ENCODE data around the gene ZNF467. TPM values are rescaled to one million over a fixed set of nuclear protein-coding genes. Genes with fewer than 3 reads are reported as not detected.

Gene ZNF467
- total RNA-seq, 4 donors from 2014 or later: 0.40 to 6.7 (median 4.8) TPM

DNA sequence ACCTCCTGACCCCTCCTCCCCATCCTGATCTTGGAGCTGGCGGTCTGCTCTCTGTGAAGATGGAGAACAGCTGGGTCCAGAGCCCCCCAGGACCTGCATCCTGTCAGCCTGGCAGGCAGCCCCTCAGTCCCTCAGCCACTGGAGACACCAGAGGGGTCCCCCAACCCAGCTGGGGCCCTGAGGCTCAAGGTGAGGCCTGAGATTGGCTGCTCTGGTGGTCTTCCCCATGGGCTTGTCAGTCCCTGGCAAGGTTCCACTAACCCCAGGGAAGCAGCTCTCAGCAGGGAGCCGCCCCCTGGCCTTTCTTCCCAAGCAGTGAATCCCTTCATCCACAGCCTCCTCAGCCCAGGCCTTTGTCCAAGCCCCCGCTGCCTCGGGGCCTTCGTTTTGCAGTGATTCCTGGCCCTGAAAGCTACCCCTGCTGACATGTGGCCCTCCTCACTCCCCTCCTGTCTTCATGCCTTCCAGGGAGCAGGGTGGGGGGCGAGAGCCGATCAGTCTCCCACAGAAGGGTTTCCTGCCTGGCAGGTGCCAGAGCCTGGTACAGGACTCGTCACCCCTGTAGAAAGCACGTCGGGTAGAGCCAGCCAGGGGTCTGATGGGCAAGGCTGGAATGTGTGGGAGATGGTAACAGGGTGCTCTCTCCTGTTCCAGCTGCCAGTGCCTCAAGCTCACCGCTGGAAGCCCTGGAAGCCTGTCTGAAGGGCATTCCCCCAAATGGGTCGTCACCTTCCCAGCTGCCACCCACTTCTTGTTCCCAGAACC lies 48.5 kb downstream of the ZNF467 start:
- TF ChIP-seq POLR2A (IDR thresholded peaks at IDR 0.05) (no peak), EP300 (IDR thresholded peaks at IDR 0.05; ENCODE audit: low read depth) (no peak), POLR2AphosphoS5 (IDR thresholded peaks at IDR 0.05) (no peak)
- TF ChIP-seq, protein P1, sequence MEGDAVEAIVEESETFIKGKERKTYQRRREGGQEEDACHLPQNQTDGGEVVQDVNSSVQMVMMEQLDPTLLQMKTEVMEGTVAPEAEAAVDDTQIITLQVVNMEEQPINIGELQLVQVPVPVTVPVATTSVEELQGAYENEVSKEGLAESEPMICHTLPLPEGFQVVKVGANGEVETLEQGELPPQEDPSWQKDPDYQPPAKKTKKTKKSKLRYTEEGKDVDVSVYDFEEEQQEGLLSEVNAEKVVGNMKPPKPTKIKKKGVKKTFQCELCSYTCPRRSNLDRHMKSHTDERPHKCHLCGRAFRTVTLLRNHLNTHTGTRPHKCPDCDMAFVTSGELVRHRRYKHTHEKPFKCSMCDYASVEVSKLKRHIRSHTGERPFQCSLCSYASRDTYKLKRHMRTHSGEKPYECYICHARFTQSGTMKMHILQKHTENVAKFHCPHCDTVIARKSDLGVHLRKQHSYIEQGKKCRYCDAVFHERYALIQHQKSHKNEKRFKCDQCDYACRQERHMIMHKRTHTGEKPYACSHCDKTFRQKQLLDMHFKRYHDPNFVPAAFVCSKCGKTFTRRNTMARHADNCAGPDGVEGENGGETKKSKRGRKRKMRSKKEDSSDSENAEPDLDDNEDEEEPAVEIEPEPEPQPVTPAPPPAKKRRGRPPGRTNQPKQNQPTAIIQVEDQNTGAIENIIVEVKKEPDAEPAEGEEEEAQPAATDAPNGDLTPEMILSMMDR (IDR thresholded peaks at IDR 0.05): no peak
- no peaks in the 10 kb centered on the region for H3K9me3 ChIP-seq
- intact Hi-C loops (cut with DNase I; ENCODE audit: low total_unique reads): no loop called here
- H3K4me3 ChIP-seq: no peak overlapping the region
- H3K4me1 ChIP-seq: no peaks in the 10 kb centered on the region
- 89 to 100% methylated on average over 3 to 12 of the region's 12 CpGs for WGBS, 2 donors (ENCODE audit: low coverage in 1 of 2)
- in situ Hi-C loops (cut with MboI; ENCODE audit: low pct_ligation_motif_present in 1 of 4, low pct_unique_long_range_greater_than_20kb in 1 of 4, low sequenced_read_pairs in 3 of 4): no loop called here
- no peak for DNase-seq
- peak overlapping the region in 1 of 4 donors; percentile 4 for H3K27ac ChIP-seq
- H3K36me3 ChIP-seq: peaks cover 0 to 5% (median 0%) of the 10 kb centered on the region in 4 donors
- no peaks in the 10 kb centered on the region for H3K27me3 ChIP-seq

DNA sequence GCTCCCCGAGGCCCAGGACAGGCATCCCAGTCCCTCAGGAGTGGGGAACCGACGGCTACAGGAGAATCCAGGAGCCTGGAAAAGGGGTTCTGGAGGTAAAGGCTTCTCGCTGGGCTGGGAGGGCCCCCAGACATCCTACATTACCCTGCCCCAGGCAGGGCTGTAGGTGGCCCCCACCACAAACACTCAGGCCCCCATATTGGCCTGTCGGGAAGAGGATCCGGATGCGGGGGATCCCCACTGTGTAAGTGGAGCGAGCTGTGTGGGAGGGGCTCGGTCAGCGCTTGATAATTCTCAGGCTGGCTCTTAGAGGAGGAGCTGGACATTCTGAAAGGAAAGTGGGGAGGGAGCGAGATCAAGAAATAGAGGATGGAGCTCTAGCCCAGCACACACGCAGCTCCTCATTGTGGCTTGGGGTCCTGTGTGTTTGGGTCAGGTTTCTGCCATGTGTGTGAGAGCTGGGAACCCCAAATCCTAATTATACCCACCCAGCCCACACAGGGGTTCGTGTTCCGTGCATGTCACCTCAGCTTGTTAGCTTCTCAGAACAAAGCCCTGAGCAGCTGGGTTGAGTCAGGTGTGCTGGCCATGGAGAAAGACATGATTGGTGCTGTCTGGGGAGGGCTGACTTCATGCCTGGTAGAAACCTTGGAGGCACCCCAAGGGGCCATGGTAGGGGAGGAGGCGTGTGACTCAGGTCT lies 49.4 kb downstream of the ZNF467 start:
- peaks cover 0 to 5% (median 0%) of the 10 kb centered on the region in 4 donors for H3K36me3 ChIP-seq
- TF ChIP-seq POLR2A (IDR thresholded peaks at IDR 0.05): no peak
- no peak for TF ChIP-seq EP300 (IDR thresholded peaks at IDR 0.05; ENCODE audit: low read depth)
- TF ChIP-seq, protein P1 (IDR thresholded peaks at IDR 0.05): no peak
- no peak for TF ChIP-seq POLR2AphosphoS5 (IDR thresholded peaks at IDR 0.05)
- no peak overlapping the region for H3K27ac ChIP-seq
- H3K4me1 ChIP-seq: peaks cover 0 to 6% (median 0%) of the 10 kb centered on the region in 4 donors
- no peak for DNase-seq
- in situ Hi-C loops (cut with MboI; ENCODE audit: low pct_ligation_motif_present in 1 of 4, low pct_unique_long_range_greater_than_20kb in 1 of 4, low sequenced_read_pairs in 3 of 4) (no loop called here), intact Hi-C loops (cut with DNase I; ENCODE audit: low total_unique reads) (no loop called here)
- no peak overlapping the region for H3K4me3 ChIP-seq
- no peaks in the 10 kb centered on the region for H3K9me3 ChIP-seq
- no peaks in the 10 kb centered on the region for H3K27me3 ChIP-seq
- 85% methylated on average over 15 of the region's 15 CpGs; no CpG with 5 or more reads in 1 of the 2 donors for WGBS, 2 donors (ENCODE audit: low coverage in 1 of 2)

DNA sequence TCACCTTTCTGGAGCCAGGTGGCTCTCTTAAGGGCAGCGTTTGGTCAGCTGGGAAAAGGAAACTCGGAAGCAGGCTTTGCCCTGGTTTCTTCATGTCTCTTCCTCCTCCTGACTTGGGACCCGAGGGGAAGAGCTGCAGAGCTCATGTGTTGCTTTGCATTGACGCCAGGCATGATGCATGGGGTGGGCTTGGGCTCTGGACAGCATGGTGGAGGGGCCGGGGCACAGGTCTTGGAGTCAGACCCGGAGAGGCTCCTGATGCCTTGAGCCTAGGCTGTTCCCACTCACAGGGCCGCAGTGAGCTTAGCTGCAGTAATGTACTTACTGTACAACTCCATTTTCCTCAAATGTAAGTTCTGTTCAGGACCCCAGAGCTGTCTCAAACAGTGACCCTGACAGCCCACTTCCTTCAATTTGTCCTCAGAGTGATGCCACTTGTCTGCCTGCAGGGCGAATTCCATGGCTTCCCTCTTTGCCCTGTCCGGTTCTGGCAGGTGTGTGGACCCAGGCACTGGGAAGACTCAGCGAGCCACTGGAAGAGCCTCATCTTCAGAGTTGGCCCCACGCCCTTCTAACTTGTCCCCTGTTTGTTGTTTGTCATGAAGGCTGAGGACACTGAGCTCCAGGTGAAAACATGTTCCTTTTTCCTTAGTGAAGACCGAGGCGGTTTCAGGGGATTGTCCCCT lies 50.2 kb downstream of the ZNF467 start:
- peaks cover 0 to 8% (median 0%) of the 10 kb centered on the region in 4 donors for H3K4me1 ChIP-seq
- in situ Hi-C loops (cut with MboI; ENCODE audit: low pct_ligation_motif_present in 1 of 4, low pct_unique_long_range_greater_than_20kb in 1 of 4, low sequenced_read_pairs in 3 of 4) (no loop called here), intact Hi-C loops (cut with DNase I; ENCODE audit: low total_unique reads) (no loop called here)
- H3K4me3 ChIP-seq: no peak overlapping the region
- 83 to 89% methylated on average over 2 to 13 of the region's 13 CpGs for WGBS, 2 donors (ENCODE audit: low coverage in 1 of 2)
- H3K27ac ChIP-seq: no peak overlapping the region
- no peak for DNase-seq
- H3K27me3 ChIP-seq: no peaks in the 10 kb centered on the region
- H3K9me3 ChIP-seq: no peaks in the 10 kb centered on the region
- no peak for TF ChIP-seq POLR2AphosphoS5 (IDR thresholded peaks at IDR 0.05)
- no peak for TF ChIP-seq POLR2A (IDR thresholded peaks at IDR 0.05)
- no peak for TF ChIP-seq EP300 (IDR thresholded peaks at IDR 0.05; ENCODE audit: low read depth)
- TF ChIP-seq, protein P1 (IDR thresholded peaks at IDR 0.05): no peak
- peaks cover 0 to 5% (median 0%) of the 10 kb centered on the region in 4 donors for H3K36me3 ChIP-seq
